Measurements from ENCODE around the gene GALNT18.
A peak's percentile ranks its signal among the peaks of the same experiment; 100 is the strongest.

The GALNT18 gene

DNA sequence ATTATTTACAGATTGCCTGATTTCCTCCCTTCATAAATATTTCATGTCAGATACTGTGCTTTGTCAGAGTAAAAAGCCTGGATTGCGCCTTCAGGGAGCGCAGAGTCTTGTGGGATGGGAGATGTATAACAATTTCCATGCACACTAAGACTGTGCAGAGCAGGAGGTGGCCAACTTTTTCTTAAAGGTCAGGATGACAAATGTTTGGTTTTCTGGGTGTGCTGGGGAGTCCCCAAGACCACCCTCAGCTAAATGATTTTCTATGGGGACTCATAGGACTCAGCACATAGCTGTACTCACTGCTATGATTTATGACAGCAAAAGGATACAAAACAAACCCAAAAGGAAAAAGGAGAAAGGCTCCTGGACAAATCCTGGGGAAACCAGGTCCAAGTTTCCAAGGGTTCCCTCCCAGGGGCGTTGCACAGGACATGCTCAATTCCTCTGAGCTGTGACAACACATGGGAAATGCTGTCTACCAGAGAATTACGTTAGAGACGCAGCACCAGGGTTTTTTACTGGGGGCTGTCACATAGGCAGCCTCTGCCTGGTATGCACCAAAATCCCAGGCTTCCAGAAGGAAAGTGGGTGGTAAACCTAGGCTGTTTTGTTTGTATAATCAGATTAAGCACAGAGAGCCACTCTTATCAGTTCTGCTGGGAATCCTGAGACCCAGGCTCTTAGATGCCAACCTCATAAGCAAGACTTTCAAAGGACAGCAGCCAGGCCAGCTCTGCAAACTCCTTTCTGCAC lies 327.8 kb downstream of the GALNT18 start:
- WGBS, 2 donors (ENCODE audit: extremely low coverage in 2 of 2, insufficient read length in 2 of 2, insufficient replicate concordance in 1 of 2), result no CpG with 5 or more reads among the region's 5 CpGs
- H4K91ac ChIP-seq (ENCODE audit: low read depth, low read length, poor library complexity), result no peak overlapping the region
- no peak overlapping the region for H3K4ac ChIP-seq (ENCODE audit: low read length)
- H2BK15ac ChIP-seq (ENCODE audit: low read length), result no peak overlapping the region
- no peak overlapping the region for H3K27ac ChIP-seq (replicated peaks; ENCODE audit: low read length)
- no peak for DNase-seq (ENCODE audit: low spot score)
- H2BK120ac ChIP-seq (ENCODE audit: low read depth, low read length), result no peak overlapping the region
- H3K23ac ChIP-seq (ENCODE audit: low read depth, low read length, poor library complexity), result no peak overlapping the region
- H4K8ac ChIP-seq (ENCODE audit: low read depth, low read length), result no peak overlapping the region
- no peaks in the 10 kb centered on the region for H3K36me3 ChIP-seq (replicated peaks in 1 of 2; ENCODE audit: control insufficient read depth in 2 of 2, insufficient read depth in 2 of 2, low read length in 2 of 2)
- H2AFZ ChIP-seq (ENCODE audit: low read length), result no peak overlapping the region
- H2BK5ac ChIP-seq (ENCODE audit: low read length), result no peak overlapping the region
- peaks cover 0 to 2% of the 10 kb centered on the region in 2 donors for H3K4me1 ChIP-seq (ENCODE audit: control insufficient read depth in 2 of 2, insufficient read depth in 1 of 2, low read depth in 1 of 2, low read length in 2 of 2)
- H3K4me2 ChIP-seq (ENCODE audit: insufficient read depth, low read length, poor library complexity, severe bottlenecking), result no peak overlapping the region
- no peaks in the 10 kb centered on the region for H3K9me3 ChIP-seq (replicated peaks in 1 of 2; ENCODE audit: control insufficient read depth in 2 of 2, insufficient read depth in 1 of 2, low read depth in 1 of 2, low read length in 2 of 2)
- no peak overlapping the region for H2BK12ac ChIP-seq (ENCODE audit: low read length)
- H3K79me1 ChIP-seq (ENCODE audit: low read depth, low read length), result no peaks in the 10 kb centered on the region
- H2AK5ac ChIP-seq (ENCODE audit: low read depth, low read length), result no peak overlapping the region
- no peak overlapping the region for H3K18ac ChIP-seq (ENCODE audit: low read length)
- no peak overlapping the region for H3K14ac ChIP-seq (ENCODE audit: low read length)
- H3K27me3 ChIP-seq (ENCODE audit: control insufficient read depth in 3 of 3, insufficient read depth in 3 of 3, low read depth in 1 of 3, low read length in 3 of 3), result no peaks in the 10 kb centered on the region
- no peak overlapping the region for H3K4me3 ChIP-seq (ENCODE audit: low read length in 2 of 2)
- H3K9ac ChIP-seq (ENCODE audit: low read depth, low read length, poor library complexity), result no peak overlapping the region

DNA sequence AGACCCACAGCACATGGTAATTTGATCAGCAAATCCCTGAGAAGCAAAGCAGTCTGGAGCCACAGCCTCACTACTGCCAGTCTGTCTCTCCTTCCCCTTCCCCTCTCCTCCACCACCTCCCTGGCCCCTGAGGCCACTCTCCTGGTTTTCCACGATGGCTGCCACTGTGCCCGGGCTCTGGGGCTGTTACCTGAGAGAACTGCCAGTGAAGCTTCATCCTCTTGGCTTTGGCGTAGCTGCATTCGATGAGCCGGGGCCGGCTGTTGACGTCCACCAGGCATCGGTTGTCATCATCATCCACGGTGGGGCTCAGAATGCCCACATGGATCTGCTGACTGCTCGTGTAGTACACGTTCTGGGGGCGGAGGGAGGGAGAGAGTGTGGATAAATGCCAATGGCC lies 329.0 kb downstream of the GALNT18 start:
- no peak overlapping the region for H3K27ac ChIP-seq (replicated peaks; ENCODE audit: low read length)
- no peak overlapping the region for H2BK5ac ChIP-seq (ENCODE audit: low read length)
- no peak overlapping the region for H3K9ac ChIP-seq (ENCODE audit: low read depth, low read length, poor library complexity)
- H3K79me1 ChIP-seq (ENCODE audit: low read depth, low read length), result no peaks in the 10 kb centered on the region
- no peaks in the 10 kb centered on the region for H3K36me3 ChIP-seq (replicated peaks in 1 of 2; ENCODE audit: control insufficient read depth in 2 of 2, insufficient read depth in 2 of 2, low read length in 2 of 2)
- peak overlapping the region; percentile 57 for H2AK5ac ChIP-seq (ENCODE audit: low read depth, low read length)
- no CpG with 5 or more reads among the region's 12 CpGs for WGBS, 2 donors (ENCODE audit: extremely low coverage in 2 of 2, insufficient read length in 2 of 2, insufficient replicate concordance in 1 of 2)
- H3K23ac ChIP-seq (ENCODE audit: low read depth, low read length, poor library complexity), result no peak overlapping the region
- H3K4me2 ChIP-seq (ENCODE audit: insufficient read depth, low read length, poor library complexity, severe bottlenecking), result no peak overlapping the region
- no peak overlapping the region for H2AFZ ChIP-seq (ENCODE audit: low read length)
- no peak overlapping the region for H3K14ac ChIP-seq (ENCODE audit: low read length)
- no peak overlapping the region for H3K4ac ChIP-seq (ENCODE audit: low read length)
- DNase-seq (ENCODE audit: low spot score), result no peak
- peaks cover 0 to 2% of the 10 kb centered on the region in 2 donors for H3K4me1 ChIP-seq (ENCODE audit: control insufficient read depth in 2 of 2, insufficient read depth in 1 of 2, low read depth in 1 of 2, low read length in 2 of 2)
- H2BK12ac ChIP-seq (ENCODE audit: low read length), result no peak overlapping the region
- H3K9me3 ChIP-seq (replicated peaks in 1 of 2; ENCODE audit: control insufficient read depth in 2 of 2, insufficient read depth in 1 of 2, low read depth in 1 of 2, low read length in 2 of 2), result no peaks in the 10 kb centered on the region
- H4K8ac ChIP-seq (ENCODE audit: low read depth, low read length), result no peak overlapping the region
- no peak overlapping the region for H2BK15ac ChIP-seq (ENCODE audit: low read length)
- H3K4me3 ChIP-seq (ENCODE audit: low read length in 2 of 2), result no peak overlapping the region
- H3K27me3 ChIP-seq (ENCODE audit: control insufficient read depth in 3 of 3, insufficient read depth in 3 of 3, low read depth in 1 of 3, low read length in 3 of 3), result no peaks in the 10 kb centered on the region
- H2BK120ac ChIP-seq (ENCODE audit: low read depth, low read length), result peak overlapping the region; percentile 2
- H3K18ac ChIP-seq (ENCODE audit: low read length), result no peak overlapping the region
- H4K91ac ChIP-seq (ENCODE audit: low read depth, low read length, poor library complexity), result no peak overlapping the region

DNA sequence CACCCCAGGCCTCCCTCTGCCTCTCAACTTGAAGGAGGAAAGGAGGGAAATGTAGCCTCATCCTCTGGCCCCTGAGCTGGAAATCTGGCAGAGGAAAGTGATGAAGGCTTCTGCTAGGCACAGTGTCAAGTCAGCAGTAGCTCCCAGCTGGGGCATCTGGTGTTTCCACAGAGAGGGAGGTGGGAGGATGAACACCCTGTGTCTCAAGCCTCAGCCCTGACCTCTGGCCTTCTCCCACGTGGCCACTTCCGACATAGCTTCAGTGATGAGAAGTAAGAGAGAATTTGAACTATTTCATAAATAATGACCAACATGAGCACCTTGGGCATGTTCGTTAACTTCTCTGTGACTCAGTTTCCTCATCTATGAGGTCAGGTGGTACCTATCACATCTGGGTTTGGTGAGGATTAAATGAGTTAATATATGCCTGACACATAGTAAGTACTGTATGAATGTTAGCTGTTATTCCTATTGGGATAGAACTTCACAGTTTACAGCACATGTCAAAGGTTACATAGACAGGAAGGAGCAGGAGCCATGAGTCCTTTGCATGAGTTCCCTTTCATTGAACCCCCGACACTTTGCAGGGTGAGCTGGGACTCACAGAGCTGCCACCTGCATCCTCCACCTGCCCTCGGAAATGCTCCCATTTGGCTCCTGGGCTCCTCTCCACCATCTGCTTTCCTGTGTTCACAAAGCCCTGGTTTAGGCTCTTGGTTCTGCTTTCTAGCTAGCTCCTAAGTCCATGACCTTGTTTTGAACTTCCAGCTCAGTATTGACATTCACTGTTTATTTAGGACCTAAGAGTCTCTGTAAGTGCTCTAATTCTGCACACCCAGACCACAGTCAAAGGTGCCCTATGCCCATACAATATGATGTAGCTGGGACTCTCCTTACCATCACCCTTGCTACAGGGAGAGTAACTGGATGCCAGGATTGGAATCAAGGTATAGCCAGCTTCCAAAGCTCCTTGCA lies 330.5 kb downstream of the GALNT18 start:
- no CpG with 5 or more reads among the region's 5 CpGs for WGBS, 2 donors (ENCODE audit: extremely low coverage in 2 of 2, insufficient read length in 2 of 2, insufficient replicate concordance in 1 of 2)
- Histone ChIP-seq H3K27me3 (ENCODE audit: control insufficient read depth in 3 of 3, insufficient read depth in 3 of 3, low read depth in 1 of 3, low read length in 3 of 3) (no peaks in the 10 kb centered on the region), H3K23ac (ENCODE audit: low read depth, low read length, poor library complexity) (no peak overlapping the region), H3K4me2 (ENCODE audit: insufficient read depth, low read length, poor library complexity, severe bottlenecking) (no peak overlapping the region), H2BK5ac (ENCODE audit: low read length) (no peak overlapping the region), H3K14ac (ENCODE audit: low read length) (no peak overlapping the region), H3K18ac (ENCODE audit: low read length) (peak overlapping the region; percentile 18), H4K8ac (ENCODE audit: low read depth, low read length) (no peak overlapping the region), H3K9me3 (replicated peaks in 1 of 2; ENCODE audit: control insufficient read depth in 2 of 2, insufficient read depth in 1 of 2, low read depth in 1 of 2, low read length in 2 of 2) (no peaks in the 10 kb centered on the region), H2BK120ac (ENCODE audit: low read depth, low read length) (no peak overlapping the region), H4K91ac (ENCODE audit: low read depth, low read length, poor library complexity) (no peak overlapping the region), H2BK15ac (ENCODE audit: low read length) (no peak overlapping the region), H2AK5ac (ENCODE audit: low read depth, low read length) (no peak overlapping the region), H3K4ac (ENCODE audit: low read length) (no peak overlapping the region), H3K27ac (replicated peaks; ENCODE audit: low read length) (no peak overlapping the region), H2BK12ac (ENCODE audit: low read length) (no peak overlapping the region), H3K4me1 (ENCODE audit: control insufficient read depth in 2 of 2, insufficient read depth in 1 of 2, low read depth in 1 of 2, low read length in 2 of 2) (peaks cover 0 to 2% of the 10 kb centered on the region in 2 donors), H2AFZ (ENCODE audit: low read length) (no peak overlapping the region), H3K79me1 (ENCODE audit: low read depth, low read length) (no peaks in the 10 kb centered on the region), H3K36me3 (replicated peaks in 1 of 2; ENCODE audit: control insufficient read depth in 2 of 2, insufficient read depth in 2 of 2, low read length in 2 of 2) (no peaks in the 10 kb centered on the region), H3K4me3 (ENCODE audit: low read length in 2 of 2) (no peak overlapping the region), H3K9ac (ENCODE audit: low read depth, low read length, poor library complexity) (no peak overlapping the region)
- no peak for DNase-seq (ENCODE audit: low spot score)

DNA sequence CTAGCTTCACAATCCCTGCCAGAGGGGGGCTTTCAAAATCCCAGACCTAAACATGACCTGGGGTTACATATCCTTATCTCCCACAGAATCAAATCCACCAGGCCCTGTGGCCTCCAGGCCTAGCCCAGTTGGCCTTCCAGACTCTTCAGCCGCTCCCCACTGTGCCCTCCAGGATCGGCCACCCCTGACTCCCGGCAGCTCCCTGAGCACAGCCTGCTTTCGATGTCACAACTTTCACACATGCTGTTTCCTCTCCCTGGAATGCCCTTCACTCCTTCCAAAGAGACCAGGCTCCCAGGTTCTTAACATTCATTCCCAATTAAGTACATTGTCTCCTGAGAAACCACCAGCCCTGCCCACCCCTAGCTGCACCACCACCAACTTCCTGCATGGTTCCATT lies 331.5 kb downstream of the GALNT18 start:
- no peak overlapping the region for H2BK15ac ChIP-seq (ENCODE audit: low read length)
- H3K9me3 ChIP-seq (replicated peaks in 1 of 2; ENCODE audit: control insufficient read depth in 2 of 2, insufficient read depth in 1 of 2, low read depth in 1 of 2, low read length in 2 of 2), result no peaks in the 10 kb centered on the region
- H3K4ac ChIP-seq (ENCODE audit: low read length), result no peak overlapping the region
- no peaks in the 10 kb centered on the region for H3K36me3 ChIP-seq (replicated peaks in 1 of 2; ENCODE audit: control insufficient read depth in 2 of 2, insufficient read depth in 2 of 2, low read length in 2 of 2)
- H3K14ac ChIP-seq (ENCODE audit: low read length), result no peak overlapping the region
- H2BK5ac ChIP-seq (ENCODE audit: low read length), result peak overlapping the region; percentile 67
- no peak overlapping the region for H3K23ac ChIP-seq (ENCODE audit: low read depth, low read length, poor library complexity)
- no peak overlapping the region for H3K4me3 ChIP-seq (ENCODE audit: low read length in 2 of 2)
- H2AK5ac ChIP-seq (ENCODE audit: low read depth, low read length), result no peak overlapping the region
- H4K8ac ChIP-seq (ENCODE audit: low read depth, low read length), result no peak overlapping the region
- no peak overlapping the region for H3K4me2 ChIP-seq (ENCODE audit: insufficient read depth, low read length, poor library complexity, severe bottlenecking)
- no CpG with 5 or more reads among the region's 4 CpGs for WGBS, 2 donors (ENCODE audit: extremely low coverage in 2 of 2, insufficient read length in 2 of 2, insufficient replicate concordance in 1 of 2)
- H2AFZ ChIP-seq (ENCODE audit: low read length), result no peak overlapping the region
- H3K27me3 ChIP-seq (ENCODE audit: control insufficient read depth in 3 of 3, insufficient read depth in 3 of 3, low read depth in 1 of 3, low read length in 3 of 3), result no peaks in the 10 kb centered on the region
- peaks cover 0 to 2% of the 10 kb centered on the region in 2 donors for H3K4me1 ChIP-seq (ENCODE audit: control insufficient read depth in 2 of 2, insufficient read depth in 1 of 2, low read depth in 1 of 2, low read length in 2 of 2)
- H3K27ac ChIP-seq (replicated peaks; ENCODE audit: low read length), result no peak overlapping the region
- no peak overlapping the region for H3K9ac ChIP-seq (ENCODE audit: low read depth, low read length, poor library complexity)
- H3K18ac ChIP-seq (ENCODE audit: low read length), result no peak overlapping the region
- H2BK12ac ChIP-seq (ENCODE audit: low read length), result no peak overlapping the region
- H4K91ac ChIP-seq (ENCODE audit: low read depth, low read length, poor library complexity), result no peak overlapping the region
- no peak overlapping the region for H2BK120ac ChIP-seq (ENCODE audit: low read depth, low read length)
- DNase-seq (ENCODE audit: low spot score), result no peak
- H3K79me1 ChIP-seq (ENCODE audit: low read depth, low read length), result no peaks in the 10 kb centered on the region

All from neuronal stem cell (in vitro differentiated cells).